A673 (cell line): ENCODE measurements around the gene SMIM5. TPM values are rescaled to one million over a fixed set of nuclear protein-coding genes. Genes with fewer than 3 reads are reported as not detected.
A peak's percentile ranks its signal among the peaks of the same experiment; 100 is the strongest.

Experiments
- BruUV-seq: library from RNA; stranded (reverse); fragments of 400-500 nt; replicated peaks from 2 replicates; lab custom pipeline; 2021; lab: Mats Ljungman, UMichigan
- CTCF ChIA-PET: fragments of 300-600 bp; sonication (Branson Sonifier 250); formaldehyde crosslinking; loops from one replicate; lab custom pipeline; 2022; ENCODE audit warnings: antibody characterized with exemption; lab: Charles Lee
- POLR2A ChIA-PET: fragments of 300-600 bp; sonication (Branson Sonifier 250); formaldehyde crosslinking; loops from one replicate; lab custom pipeline; 2022; ENCODE audit warnings: antibody characterized with exemption; ENCODE audit not compliant: low non-redundant PET; lab: Charles Lee
- DNase-seq: peaks from one replicate; pipeline ENCODE4 v3.0.0-alpha.2; 2015; ENCODE audit warnings: low spot score
- H3K27ac ChIP-seq: fragments of 200-600 bp; sonication (generic); 2 replicates; pipeline ENCODE4 v1.5.1; 2016; ENCODE audit warnings: mixed run types, low read depth, mild to moderate bottlenecking, mixed read lengths, antibody characterized with exemption, low read length; ENCODE audit not compliant: poor library complexity, severe bottlenecking
- H3K27me3 ChIP-seq: fragments of 200-600 bp; sonication (generic); replicated peaks from 2 replicates; pipeline ENCODE4 v1.6.1; 2017; ENCODE audit warnings: mixed run types, low read depth, mild to moderate bottlenecking, mixed read lengths, antibody characterized with exemption, low read length; ENCODE audit not compliant: insufficient read depth, poor library complexity
- H3K36me3 ChIP-seq: fragments of 200-600 bp; sonication (generic); 2 replicates; pipeline ENCODE4 v1.6.1; 2016; ENCODE audit warnings: mixed run types, mild to moderate bottlenecking, mixed read lengths, antibody characterized with exemption, low read length; ENCODE audit not compliant: insufficient read depth, poor library complexity, severe bottlenecking
- H3K4me1 ChIP-seq: fragments of 200-600 bp; sonication (generic); 2 replicates; pipeline ENCODE4 v1.6.1; 2017; ENCODE audit warnings: mixed run types, mild to moderate bottlenecking, mixed read lengths, antibody characterized with exemption, low read length; ENCODE audit not compliant: insufficient read depth, poor library complexity, severe bottlenecking
- H3K4me3 ChIP-seq: fragments of 200-600 bp; sonication (generic); 2 replicates; pipeline ENCODE4 v1.5.1; 2016; ENCODE audit warnings: low read depth, mixed run types, mild to moderate bottlenecking, mixed read lengths, low read length; ENCODE audit not compliant: poor library complexity, severe bottlenecking
- H3K9me3 ChIP-seq: fragments of 200-600 bp; sonication (generic); 2 replicates; pipeline ENCODE4 v1.6.1; 2016; ENCODE audit warnings: mixed run types, low read depth, mild to moderate bottlenecking, mixed read lengths, antibody characterized with exemption, low read length; ENCODE audit not compliant: poor library complexity, severe bottlenecking
- CTCF ChIP-seq: fragments of 300-800, 200-600 bp; sonication (generic); conservative IDR thresholded peaks from 2 replicates; pipeline ENCODE4 v1.5.1; 2017; ENCODE audit warnings: low read depth, mild to moderate bottlenecking, antibody characterized with exemption, low read length, moderate library complexity, mixed read lengths
- EZH2 ChIP-seq: fragments of 200-600 bp; sonication (generic); IDR thresholded peaks from 2 replicates; pipeline ENCODE4 v1.6.1; 2017; ENCODE audit warnings: borderline replicate concordance, low read depth, mild to moderate bottlenecking, mixed read lengths, antibody characterized with exemption, low read length; ENCODE audit not compliant: poor library complexity, severe bottlenecking
- intact Hi-C: fragments of 100-400 bp; cut with micrococcal nuclease; formaldehyde crosslinking; loops from one replicate; pipeline ENCODE4 v1.10.0; 2022; ENCODE audit not compliant: unreplicated experiment
- total RNA-seq: library from RNA; stranded (reverse); gene quantifications from 2 replicates; pipeline ENCODE4 v1.2.3, GENCODE V29; 2021

Gene SMIM5
- total RNA-seq, 1 experiment from 2014 or later = not detected

GRCh38 chr17:75624714-75625345, 8.4 kb upstream of the SMIM5 start:
- Histone ChIP-seq H3K36me3 (no peaks in the 10 kb centered on the region), H3K4me1 (no peaks in the 10 kb centered on the region), H3K27me3 (no peaks in the 10 kb centered on the region), H3K4me3 (no peak overlapping the region), H3K27ac (no peak overlapping the region), H3K9me3 (no peaks in the 10 kb centered on the region)
- ChIA-PET POLR2A (no interaction called here), CTCF (interaction anchor here (0.6 to 2.1 kb wide), 4 partner anchors 8 to 23 kb away, joined by 3 to 6 read pairs (median 4); partner anchors contain the start of gene SMIM5)
- intact Hi-C loops = no loop called here
- no peak for DNase-seq
- BruUV-seq = no TSS peak
- no peak for TF ChIP-seq CTCF
- TF ChIP-seq EZH2 = no peak

- no peak overlapping the region for H3K27ac ChIP-seq
- CTCF ChIA-PET = interaction anchor here (2.1 kb wide), 1 partner anchor 25 kb away, joined by 6 read pairs; no protein-coding TSS in a partner anchor
- intact Hi-C loops = no loop called here
- no TSS peak for BruUV-seq
- H3K36me3 ChIP-seq = no peaks in the 10 kb centered on the region
- POLR2A ChIA-PET = no interaction called here
- H3K4me3 ChIP-seq = no peak overlapping the region
- H3K9me3 ChIP-seq = no peaks in the 10 kb centered on the region
- no peaks in the 10 kb centered on the region for H3K27me3 ChIP-seq
- TF ChIP-seq CTCF = peak; percentile 75
- no peak for TF ChIP-seq EZH2
- H3K4me1 ChIP-seq = no peaks in the 10 kb centered on the region
- peak; percentile 44 for DNase-seq
Observed at GRCh38 chr17:75625813-75626486, 7.3 kb upstream of the SMIM5 start.

- BruUV-seq = no TSS peak
- POLR2A ChIA-PET = no interaction called here
- TF ChIP-seq EZH2 (no peak), CTCF (no peak)
- CTCF ChIA-PET = interaction anchor here (0.6 to 0.9 kb wide), 2 partner anchors 25 to 41 kb away, joined by 3 read pairs; no protein-coding TSS in a partner anchor
- Histone ChIP-seq H3K4me1 (no peaks in the 10 kb centered on the region), H3K27me3 (no peaks in the 10 kb centered on the region), H3K36me3 (no peaks in the 10 kb centered on the region), H3K4me3 (no peak overlapping the region), H3K9me3 (no peaks in the 10 kb centered on the region), H3K27ac (no peak overlapping the region)
- DNase-seq = no peak
- intact Hi-C loops = no loop called here
Observed at GRCh38 chr17:75626496-75627038, 6.7 kb upstream of the SMIM5 start.
